H9 (cell line): Measurements from ENCODE around the gene SPAG4. TPM values are rescaled to one million over a fixed set of nuclear protein-coding genes. Genes with fewer than 3 reads are reported as not detected.

Experiments
- DNase-seq: peaks from one replicate; pipeline ENCODE4 v3.0.0-alpha.2; 2017
- H2AFZ ChIP-seq: one replicate; pipeline ENCODE4 v1.6.1; 2013; ENCODE audit warnings: mild to moderate bottlenecking, low read length, control low read depth, moderate library complexity
- H2AK5ac ChIP-seq: 2 replicates; pipeline ENCODE4 v1.6.1; 2013; ENCODE audit warnings: low read length, control low read depth, mixed read lengths; ENCODE audit not compliant: insufficient read length
- H2BK120ac ChIP-seq: one replicate; pipeline ENCODE4 v1.6.1; 2013; ENCODE audit warnings: low read depth, mild to moderate bottlenecking, low read length, control low read depth, inconsistent platforms; ENCODE audit not compliant: poor library complexity, severe bottlenecking
- H2BK12ac ChIP-seq: 2 replicates; pipeline ENCODE4 v1.6.1; 2013; ENCODE audit warnings: low read length, control low read depth, mixed read lengths, low read depth; ENCODE audit not compliant: insufficient read length
- H2BK15ac ChIP-seq: 2 replicates; pipeline ENCODE4 v1.6.1; 2013; ENCODE audit warnings: low read depth, low read length, control low read depth
- H2BK20ac ChIP-seq: one replicate; pipeline ENCODE4 v1.6.1; 2013; ENCODE audit warnings: low read depth, mild to moderate bottlenecking, low read length, control low read depth, inconsistent platforms; ENCODE audit not compliant: poor library complexity, severe bottlenecking
- H2BK5ac ChIP-seq: 2 replicates; pipeline ENCODE4 v1.6.1; 2013; ENCODE audit warnings: low read length, control low read depth, mixed read lengths; ENCODE audit not compliant: insufficient read length
- H3K14ac ChIP-seq: 2 replicates; pipeline ENCODE4 v1.6.1; 2013; ENCODE audit warnings: low read length, control low read depth; ENCODE audit not compliant: insufficient read depth
- H3K18ac ChIP-seq: 2 replicates; pipeline ENCODE4 v1.6.1; 2013; ENCODE audit warnings: low read depth, mild to moderate bottlenecking, mixed read lengths, low read length, control low read depth; ENCODE audit not compliant: insufficient read length
- H3K23ac ChIP-seq: 2 replicates; pipeline ENCODE4 v1.6.1; 2013; ENCODE audit warnings: low read length, control low read depth, mixed read lengths, low read depth; ENCODE audit not compliant: insufficient read length
- H3K23me2 ChIP-seq: 2 replicates; pipeline ENCODE4 v1.6.1; 2013; ENCODE audit warnings: low read depth, mild to moderate bottlenecking, mixed read lengths, low read length, control low read depth; ENCODE audit not compliant: insufficient read length, poor library complexity, severe bottlenecking
- H3K27ac ChIP-seq: 2 replicates; pipeline ENCODE4 v1.5.1; 2013; ENCODE audit warnings: low read length, control low read depth, mixed read lengths, low read depth; ENCODE audit not compliant: insufficient read length
- H3K27me3 ChIP-seq: 2 replicates; pipeline ENCODE4 v1.6.1; 2013; ENCODE audit warnings: low read length, control low read depth, inconsistent platforms; ENCODE audit not compliant: insufficient read depth
- H3K4ac ChIP-seq: 2 replicates; pipeline ENCODE4 v1.6.1; 2013; ENCODE audit warnings: low read depth, mild to moderate bottlenecking, control low read depth, inconsistent platforms, low read length, moderate library complexity
- H3K4me1 ChIP-seq: 2 replicates; pipeline ENCODE4 v1.6.1; 2013; ENCODE audit warnings: low read length, control low read depth, inconsistent platforms; ENCODE audit not compliant: insufficient read depth
- H3K4me2 ChIP-seq: 2 replicates; pipeline ENCODE4 v1.6.1; 2013; ENCODE audit warnings: low read length, control low read depth, mixed read lengths; ENCODE audit not compliant: insufficient read length, insufficient read depth
- H3K56ac ChIP-seq: 2 replicates; pipeline ENCODE4 v1.6.1; 2013; ENCODE audit warnings: low read depth, mild to moderate bottlenecking, mixed read lengths, low read length, control low read depth; ENCODE audit not compliant: insufficient read length
- H3K79me1 ChIP-seq: 2 replicates; pipeline ENCODE4 v1.6.1; 2013; ENCODE audit warnings: low read depth, mild to moderate bottlenecking, moderate library complexity, low read length, control low read depth, inconsistent platforms; ENCODE audit not compliant: insufficient read depth, poor library complexity, severe bottlenecking
- H3K79me2 ChIP-seq: 2 replicates; pipeline ENCODE4 v1.6.1; 2013; ENCODE audit warnings: low read length, control low read depth, inconsistent platforms; ENCODE audit not compliant: insufficient read depth
- H3K9ac ChIP-seq: 2 replicates; pipeline ENCODE4 v1.6.1; 2013; ENCODE audit warnings: low read length, control low read depth, mixed read lengths; ENCODE audit not compliant: insufficient read length; ENCODE audit errors: extremely low read depth
- H3K9me3 ChIP-seq: one replicate; pipeline ENCODE4 v1.6.1; 2013; ENCODE audit warnings: low read depth, low read length, inconsistent platforms; ENCODE audit not compliant: control insufficient read depth
- H3T11ph ChIP-seq: one replicate; pipeline ENCODE4 v1.6.1; 2013; ENCODE audit warnings: mild to moderate bottlenecking, low read length, control low read depth, inconsistent platforms
- H4K20me1 ChIP-seq: one replicate; pipeline ENCODE4 v1.6.1; 2013; ENCODE audit not compliant: control insufficient read depth, insufficient read length, insufficient read depth
- H4K5ac ChIP-seq: 2 replicates; pipeline ENCODE4 v1.6.1; 2013; ENCODE audit warnings: low read depth, mild to moderate bottlenecking, mixed read lengths, low read length, control low read depth; ENCODE audit not compliant: insufficient read length
- H4K8ac ChIP-seq: replicated peaks from 2 replicates; pipeline ENCODE4 v1.6.1; 2013; ENCODE audit warnings: low read length, control low read depth, mixed read lengths, low read depth; ENCODE audit not compliant: insufficient read length
- H4K91ac ChIP-seq: 2 replicates; pipeline ENCODE4 v1.6.1; 2013; ENCODE audit warnings: low read depth, mild to moderate bottlenecking, moderate library complexity, mixed read lengths, low read length, control low read depth; ENCODE audit not compliant: insufficient read length
- H3K27ac Mint-ChIP-seq, 3 experiments: 2 replicates in 2 of 3; 3 replicates in 1 of 3; pipeline ENCODE4 v1.8.0; 2020 to 2021; ENCODE audit warnings: mixed read lengths in 3 of 3, mild to moderate bottlenecking in 1 of 3, moderate library complexity in 1 of 3
- H3K27me3 Mint-ChIP-seq: 2 replicates; pipeline ENCODE4 v1.8.0; 2021; ENCODE audit warnings: low read depth, mild to moderate bottlenecking, moderate library complexity, mixed read lengths
- H3K36me3 Mint-ChIP-seq, 3 experiments: 2 replicates in 2 of 3; 3 replicates in 1 of 3; pipeline ENCODE4 v1.8.0; 2020 to 2021; ENCODE audit warnings: low read depth in 3 of 3, mixed read lengths in 3 of 3; ENCODE audit not compliant: insufficient read depth in 1 of 3
- H3K4me1 Mint-ChIP-seq, 2 experiments: 2 replicates each; pipeline ENCODE4 v1.8.0; 2020; ENCODE audit warnings: mixed read lengths in 2 of 2
- H3K4me3 Mint-ChIP-seq, 2 experiments: 2 replicates in 1 of 2; 3 replicates in 1 of 2; pipeline ENCODE4 v1.8.0; 2020 to 2021; ENCODE audit warnings: mild to moderate bottlenecking in 2 of 2, mixed read lengths in 2 of 2, moderate library complexity in 1 of 2
- H3K9me3 Mint-ChIP-seq, 2 experiments: 2 replicates in 1 of 2; 3 replicates in 1 of 2; pipeline ENCODE4 v1.8.0; 2020; ENCODE audit warnings: mild to moderate bottlenecking in 2 of 2, mixed read lengths in 2 of 2, moderate library complexity in 1 of 2
- WGBS: extraction: QIAGEN DNeasy Blood & Tissue Kit; methylation state at CpG from one replicate; pipeline ENCODE4 v1.1.7; 2013; ENCODE audit warnings: missing lambda C conversion rate, low lambda C conversion rate, mixed read lengths; ENCODE audit not compliant: insufficient read length; ENCODE audit errors: extremely low coverage; 5-methylcytosine and 5-hydroxymethylcytosine counted together
- total RNA-seq: library from RNA; stranded (reverse); gene quantifications from 2 replicates; pipeline ENCODE4 v1.2.1, GENCODE V29; 2021
- TF ChIP-seq, protein P1 (sequence below): fragments of 200-600 bp; sonication (generic); conservative IDR thresholded peaks from 3 replicates; pipeline ENCODE4 v1.8.0; 2021; ENCODE audit warnings: antibody characterized with exemption, mild to moderate bottlenecking

SPAG4 gene
- total RNA-seq, 1 experiment from 2014 or later, result 4.9 TPM

- Histone ChIP-seq H3K9me3 (no peaks in the 10 kb centered on the region), H3K79me2 (no peaks in the 10 kb centered on the region), H2BK5ac (no peak overlapping the region), H3K23me2 (no peaks in the 10 kb centered on the region), H4K91ac (no peak overlapping the region), H4K8ac (no peak overlapping the region), H4K5ac (no peak overlapping the region), H3K27me3 (no peaks in the 10 kb centered on the region), H3K14ac (no peak overlapping the region), H3K18ac (no peak overlapping the region), H3K79me1 (no peaks in the 10 kb centered on the region), H3K23ac (no peak overlapping the region), H3K9ac (no peak overlapping the region), H2BK20ac (no peak overlapping the region), H2BK120ac (no peak overlapping the region), H2BK15ac (no peak overlapping the region), H3K4ac (no peak overlapping the region), H3K4me1 (no peaks in the 10 kb centered on the region), H3K4me2 (no peak overlapping the region), H2AFZ (no peak overlapping the region), H3K56ac (no peak overlapping the region), H2BK12ac (no peak overlapping the region), H3K27ac (no peak overlapping the region), H4K20me1 (no peaks in the 10 kb centered on the region), H2AK5ac (no peak overlapping the region), H3T11ph (no peak overlapping the region)
- no peak for DNase-seq
- Mint-ChIP-seq H3K27ac (no peak overlapping the region), H3K9me3 (peaks cover 0 to 2% of the 10 kb centered on the region in 2 experiments; a peak in 2 of 5 replicates), H3K4me3 (no peak overlapping the region), H3K36me3 (peaks cover 0 to 3% (median 1%) of the 10 kb centered on the region in 3 experiments; a peak in 2 of 7 replicates), H3K4me1 (no peaks in the 10 kb centered on the region), H3K27me3 (peaks cover 5% of the 10 kb centered on the region)
- WGBS, result no CpG with 5 or more reads among the region's 6 CpGs
- TF ChIP-seq, protein P1, sequence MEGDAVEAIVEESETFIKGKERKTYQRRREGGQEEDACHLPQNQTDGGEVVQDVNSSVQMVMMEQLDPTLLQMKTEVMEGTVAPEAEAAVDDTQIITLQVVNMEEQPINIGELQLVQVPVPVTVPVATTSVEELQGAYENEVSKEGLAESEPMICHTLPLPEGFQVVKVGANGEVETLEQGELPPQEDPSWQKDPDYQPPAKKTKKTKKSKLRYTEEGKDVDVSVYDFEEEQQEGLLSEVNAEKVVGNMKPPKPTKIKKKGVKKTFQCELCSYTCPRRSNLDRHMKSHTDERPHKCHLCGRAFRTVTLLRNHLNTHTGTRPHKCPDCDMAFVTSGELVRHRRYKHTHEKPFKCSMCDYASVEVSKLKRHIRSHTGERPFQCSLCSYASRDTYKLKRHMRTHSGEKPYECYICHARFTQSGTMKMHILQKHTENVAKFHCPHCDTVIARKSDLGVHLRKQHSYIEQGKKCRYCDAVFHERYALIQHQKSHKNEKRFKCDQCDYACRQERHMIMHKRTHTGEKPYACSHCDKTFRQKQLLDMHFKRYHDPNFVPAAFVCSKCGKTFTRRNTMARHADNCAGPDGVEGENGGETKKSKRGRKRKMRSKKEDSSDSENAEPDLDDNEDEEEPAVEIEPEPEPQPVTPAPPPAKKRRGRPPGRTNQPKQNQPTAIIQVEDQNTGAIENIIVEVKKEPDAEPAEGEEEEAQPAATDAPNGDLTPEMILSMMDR, result no peak
Measured at GRCh38 chr20:35579196-35579595, 36.4 kb upstream of the SPAG4 start.
